Measurements from ENCODE around the gene FAM72B.
"Not testable (repeated sequence)": the region's sequence is repeated elsewhere in the genome, so short reads cannot be mapped to it uniquely, and the experiment has no call there.

The FAM72B gene

DNA sequence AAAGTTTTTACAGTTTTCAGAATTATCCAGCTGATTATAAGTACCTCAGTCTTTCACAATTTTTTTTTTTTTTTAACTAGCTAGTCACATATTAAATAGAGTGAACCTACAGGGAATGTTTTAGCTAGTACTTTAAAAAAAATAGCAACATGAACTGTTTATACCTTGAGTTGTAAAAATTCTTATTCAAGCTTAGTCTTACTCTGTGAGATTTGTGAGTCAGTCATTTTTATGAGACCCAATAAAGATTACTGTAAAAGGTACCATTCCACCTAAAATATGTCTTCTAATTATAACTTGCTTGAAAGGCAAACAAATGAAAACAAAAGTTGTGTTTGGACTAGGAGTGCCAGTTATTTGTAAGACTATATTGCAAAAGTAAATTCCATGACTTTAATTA, 5.9 kb downstream of the FAM72B start:
- H3K36me3 ChIP-seq (replicated peaks); in situ Hi-C loops (cut with MboI; ENCODE audit: low sequenced_read_pairs); DNase-seq (ENCODE audit: low spot score in 2 of 2); H3K4me1 ChIP-seq; H3K9me3 ChIP-seq; H3K27me3 ChIP-seq (ENCODE audit: low read depth); H3K4me3 ChIP-seq: not testable (repeated sequence)

- H3K4me1 ChIP-seq; H3K36me3 ChIP-seq (replicated peaks); DNase-seq (ENCODE audit: low spot score in 2 of 2); H3K4me3 ChIP-seq; H3K9me3 ChIP-seq; H3K27me3 ChIP-seq (ENCODE audit: low read depth); in situ Hi-C loops (cut with MboI; ENCODE audit: low sequenced_read_pairs): not testable (repeated sequence)
Observed at GRCh38 chr1:121176649-121177048, 7.5 kb downstream of the FAM72B start.

GRCh38 chr1:121168152-121168668, 15.9 kb downstream of the FAM72B start:
- H3K36me3 ChIP-seq (replicated peaks); in situ Hi-C loops (cut with MboI; ENCODE audit: low sequenced_read_pairs); H3K4me3 ChIP-seq; H3K9me3 ChIP-seq; DNase-seq (ENCODE audit: low spot score in 2 of 2); H3K27me3 ChIP-seq (ENCODE audit: low read depth); H3K4me1 ChIP-seq: not testable (repeated sequence)

GRCh38 chr1:121167225-121167738, 16.9 kb downstream of the FAM72B start:
- H3K9me3 ChIP-seq; H3K4me1 ChIP-seq; H3K27me3 ChIP-seq (ENCODE audit: low read depth); H3K4me3 ChIP-seq; H3K36me3 ChIP-seq (replicated peaks); DNase-seq (ENCODE audit: low spot score in 2 of 2); in situ Hi-C loops (cut with MboI; ENCODE audit: low sequenced_read_pairs): not testable (repeated sequence)

DNA sequence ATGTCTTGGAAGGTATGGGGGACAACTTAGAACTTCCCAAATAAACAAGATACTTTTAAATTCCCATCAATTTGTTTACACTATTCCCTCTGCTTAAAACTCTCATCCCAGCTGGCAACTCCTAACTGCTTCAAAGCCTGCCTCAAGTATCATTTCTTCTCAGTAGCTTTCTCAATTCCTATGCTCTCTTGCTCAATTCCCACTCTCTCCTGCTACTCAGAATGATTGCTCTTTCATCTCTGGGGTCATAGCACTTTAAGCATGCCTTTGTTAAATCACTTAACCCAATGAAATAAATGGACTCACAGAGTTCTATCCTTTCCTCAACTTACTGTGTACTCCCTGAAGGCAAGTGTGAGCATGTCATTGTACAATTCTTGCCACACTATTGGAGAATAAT, 18.8 kb downstream of the FAM72B start:
- H3K4me3 ChIP-seq; H3K36me3 ChIP-seq (replicated peaks); H3K27me3 ChIP-seq (ENCODE audit: low read depth); H3K9me3 ChIP-seq; DNase-seq (ENCODE audit: low spot score in 2 of 2); in situ Hi-C loops (cut with MboI; ENCODE audit: low sequenced_read_pairs); H3K4me1 ChIP-seq: not testable (repeated sequence)

GRCh38 chr1:121163850-121164757, 20.0 kb downstream of the FAM72B start:
- H3K9me3 ChIP-seq; DNase-seq (ENCODE audit: low spot score in 2 of 2); H3K4me3 ChIP-seq; H3K4me1 ChIP-seq; H3K27me3 ChIP-seq (ENCODE audit: low read depth); H3K36me3 ChIP-seq (replicated peaks); in situ Hi-C loops (cut with MboI; ENCODE audit: low sequenced_read_pairs): not testable (repeated sequence)

DNA sequence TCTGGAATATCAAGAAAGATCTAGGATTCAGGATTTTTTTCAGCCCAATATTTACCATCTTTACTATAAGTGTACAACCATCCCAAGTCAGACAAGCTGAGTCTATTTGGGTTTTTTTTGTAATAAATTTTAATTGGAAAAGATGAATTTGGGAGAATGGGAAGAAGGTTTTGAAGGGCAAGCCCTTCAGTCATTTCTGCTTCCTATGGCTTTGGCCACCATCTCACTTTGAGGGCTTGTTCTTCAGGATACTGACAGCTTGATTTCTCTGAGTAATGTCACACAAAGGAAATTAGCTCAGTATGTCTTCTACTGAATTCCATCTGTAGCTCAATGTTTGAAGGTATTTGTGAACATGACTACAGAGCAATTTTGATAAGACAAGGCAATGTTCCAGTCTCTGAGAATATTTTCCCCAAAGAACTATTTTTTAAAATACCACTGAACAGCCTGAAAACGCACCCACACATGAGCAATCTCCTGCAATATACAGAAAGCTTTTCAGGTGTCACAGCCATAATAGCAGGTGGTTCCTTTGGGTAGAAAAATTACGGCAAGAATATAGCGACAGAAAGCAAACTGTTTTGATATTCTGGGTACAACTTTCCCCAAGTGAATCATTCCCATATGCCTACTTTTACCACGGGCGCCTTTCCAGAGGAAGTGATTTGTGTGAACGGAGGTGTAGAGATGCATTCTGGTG, 22.8 kb downstream of the FAM72B start:
- H3K9me3 ChIP-seq; DNase-seq (ENCODE audit: low spot score in 2 of 2); in situ Hi-C loops (cut with MboI; ENCODE audit: low sequenced_read_pairs); H3K27me3 ChIP-seq (ENCODE audit: low read depth); H3K4me3 ChIP-seq; H3K36me3 ChIP-seq (replicated peaks); H3K4me1 ChIP-seq: not testable (repeated sequence)

GRCh38 chr1:121160118-121160517, 24.0 kb downstream of the FAM72B start:
- H3K4me1 ChIP-seq; H3K4me3 ChIP-seq; H3K27me3 ChIP-seq (ENCODE audit: low read depth); in situ Hi-C loops (cut with MboI; ENCODE audit: low sequenced_read_pairs); DNase-seq (ENCODE audit: low spot score in 2 of 2); H3K9me3 ChIP-seq; H3K36me3 ChIP-seq (replicated peaks): not testable (repeated sequence)

GRCh38 chr1:121157609-121158008, 26.5 kb downstream of the FAM72B start:
- DNase-seq (ENCODE audit: low spot score in 2 of 2); H3K4me3 ChIP-seq; H3K4me1 ChIP-seq; H3K27me3 ChIP-seq (ENCODE audit: low read depth); H3K9me3 ChIP-seq; in situ Hi-C loops (cut with MboI; ENCODE audit: low sequenced_read_pairs); H3K36me3 ChIP-seq (replicated peaks): not testable (repeated sequence)

- H3K36me3 ChIP-seq (replicated peaks); in situ Hi-C loops (cut with MboI; ENCODE audit: low sequenced_read_pairs); H3K9me3 ChIP-seq; H3K4me1 ChIP-seq; H3K27me3 ChIP-seq (ENCODE audit: low read depth); H3K4me3 ChIP-seq; DNase-seq (ENCODE audit: low spot score in 2 of 2): not testable (repeated sequence)
Observed at GRCh38 chr1:121156958-121157603, 27.1 kb downstream of the FAM72B start.

GRCh38 chr1:121155671-121156358, 28.3 kb downstream of the FAM72B start:
- H3K27me3 ChIP-seq (ENCODE audit: low read depth); in situ Hi-C loops (cut with MboI; ENCODE audit: low sequenced_read_pairs); H3K4me1 ChIP-seq; H3K36me3 ChIP-seq (replicated peaks); H3K4me3 ChIP-seq; H3K9me3 ChIP-seq: not testable (repeated sequence)
- DNase-seq (ENCODE audit: low spot score in 2 of 2) = peak; percentile 19 to 47

- H3K4me1 ChIP-seq; H3K4me3 ChIP-seq; H3K36me3 ChIP-seq (replicated peaks); DNase-seq (ENCODE audit: low spot score in 2 of 2); H3K9me3 ChIP-seq; in situ Hi-C loops (cut with MboI; ENCODE audit: low sequenced_read_pairs); H3K27me3 ChIP-seq (ENCODE audit: low read depth): not testable (repeated sequence)
Observed at GRCh38 chr1:121154811-121155210, 29.3 kb downstream of the FAM72B start.

- H3K9me3 ChIP-seq; H3K4me3 ChIP-seq; H3K27me3 ChIP-seq (ENCODE audit: low read depth); H3K4me1 ChIP-seq; H3K36me3 ChIP-seq (replicated peaks); DNase-seq (ENCODE audit: low spot score in 2 of 2); in situ Hi-C loops (cut with MboI; ENCODE audit: low sequenced_read_pairs): not testable (repeated sequence)
Observed at GRCh38 chr1:121152788-121153187, 31.4 kb downstream of the FAM72B start.

Data from HAP-1 (cell line).